Ovary (tissue), 9 donors: Measurements from ENCODE around the gene RAB7A. TPM values are rescaled to one million over a fixed set of nuclear protein-coding genes. Genes with fewer than 3 reads are reported as not detected.

Experiments used
- DNase-seq, 5 donors: peaks; one replicate each; pipeline ENCODE4 v3.0.0-alpha.2; 2019 to 2020
- H3K27ac ChIP-seq, 2 donors: fragments of 200-600 bp; one replicate each; pipeline versions ENCODE4 v1.5.1 to v1.8.0; 2019 to 2022
- H3K27me3 ChIP-seq: fragments of 200-600 bp; one replicate; pipeline ENCODE4 v1.8.0; 2022
- H3K36me3 ChIP-seq: fragments of 200-600 bp; sonication (generic); one replicate; pipeline ENCODE4 v1.5.1; 2019
- H3K4me1 ChIP-seq: one replicate; pipeline ENCODE4 v1.8.1; 2013; ENCODE audit warnings: mild to moderate bottlenecking, moderate library complexity; ENCODE audit not compliant: insufficient read depth
- H3K4me3 ChIP-seq: fragments of 200-600 bp; sonication (generic); one replicate; pipeline ENCODE4 v1.5.1; 2017
- H3K9me3 ChIP-seq, 2 donors: fragments of 200-600 bp in 1 of 2; sonication (generic) in 1 of 2; one replicate each; pipeline versions ENCODE4 v1.5.1 to v1.8.1; 2013 to 2019; ENCODE audit warnings: mild to moderate bottlenecking in 1 of 2, moderate library complexity in 1 of 2
- CTCF ChIP-seq, 3 donors: fragments of 450-650 bp in 2 of 3; fragments of 200-600 bp in 1 of 3; IDR thresholded peaks; one replicate each; pipeline versions ENCODE4 v1.5.1 to v1.8.0; 2016 to 2022; ENCODE audit warnings: antibody characterized with exemption in 3 of 3, mild to moderate bottlenecking in 1 of 3
- EP300 ChIP-seq: sonication (generic); formaldehyde crosslinking; IDR thresholded peaks from one replicate; pipeline ENCODE4 v1.6.1; 2017; ENCODE audit warnings: antibody characterized with exemption
- POLR2A ChIP-seq: fragments of 450-650 bp; IDR thresholded peaks from one replicate; pipeline ENCODE4 v1.6.1; 2017; ENCODE audit warnings: antibody characterized with exemption, mild to moderate bottlenecking, moderate library complexity
- WGBS, 3 donors: extraction: QIAGEN DNeasy Blood & Tissue Kit in 1 of 3; methylation state at CpG; one replicate each; pipeline versions ENCODE4 v1.1.5 to v1.1.7; 2013 to 2017; 5-methylcytosine and 5-hydroxymethylcytosine counted together
- intact Hi-C, 4 donors: fragments of 100-400 bp; cut with DNase I; formaldehyde crosslinking; loops; one replicate each; pipeline versions ENCODE4 v1.11.0 to v1.15.1; 2022 to 2023
- polyA plus RNA-seq, 2 donors: library from polyadenylated mRNA; stranded (reverse); fragments of 200-250 nt in 1 of 2; fragments of 350-450 nt in 1 of 2; fragmentation: Illumina TruSeq in 1 of 2; extraction: RNeasy Lipid Tissue Mini Kit (QIAGEN cat#74804) in 1 of 2; gene quantifications; one replicate each; pipeline ENCODE4 v1.2.3, GENCODE V29; 2013 to 2014
- total RNA-seq, 7 donors: library from RNA; depleted of rRNA in 2 of 7; stranded (reverse); fragments of >200 nt in 2 of 7; fragmentation: NEBNext Ultra II Directional in 3 of 7; extraction: Animal tissue kit (Norgen Biotek cat#: 25700) in 3 of 7; gene quantifications; one replicate each; pipeline versions ENCODE4 v1.1.0 to v1.2.4, GENCODE V29; 2016 to 2023
- donor health status: DM: no; HTN: no; CAD: no; lungs with moderate emphysema.
- donor health status: DM: no; HTN: no; CAD: no.
- donor health status: Bipolar disorder and iron deficiency.
- donor health status: DM: yes; HTN: yes; CAD: no.
- donor health status: DM: no; HTN: no; CAD: no.
- donor health status: DM: yes; HTN: yes; CAD: no.

The RAB7A gene
- total and polyA plus RNA-seq, 9 donors, result 70.1 to 320 (median 213) TPM

GRCh38 chr3:128760881-128761280 is 34.9 kb downstream of the RAB7A start:
- DNase-seq, result no peak
- H3K27ac ChIP-seq, result no peak overlapping the region
- H3K4me3 ChIP-seq, result no peak overlapping the region
- H3K9me3 ChIP-seq, result no peaks in the 10 kb centered on the region
- H3K4me1 ChIP-seq, result peaks cover 15% of the 10 kb centered on the region
- intact Hi-C loops, result no loop called here
- H3K27me3 ChIP-seq, result no peaks in the 10 kb centered on the region
- no peaks in the 10 kb centered on the region for H3K36me3 ChIP-seq
- TF ChIP-seq CTCF (IDR thresholded peaks at IDR 0.05) (no peak), POLR2A (no peak), EP300 (no peak)
- WGBS, 3 donors, result 17 to 28% (median 24%) methylated on average over 3 of the region's 3 CpGs

- Histone ChIP-seq H3K27me3 (no peaks in the 10 kb centered on the region), H3K27ac (no peak overlapping the region), H3K36me3 (no peaks in the 10 kb centered on the region), H3K9me3 (no peaks in the 10 kb centered on the region), H3K4me3 (no peak overlapping the region), H3K4me1 (peaks cover 15% of the 10 kb centered on the region)
- intact Hi-C loops, result no loop called here
- no peak for DNase-seq
- TF ChIP-seq CTCF (IDR thresholded peaks at IDR 0.05) (no peak), POLR2A (no peak), EP300 (no peak)
These were observed 35.4 kb downstream of the RAB7A start for GRCh38 chr3:128761392-128761791.

GRCh38 chr3:128763967-128764366 is 38.0 kb downstream of the RAB7A start:
- TF ChIP-seq EP300 (no peak), POLR2A (no peak), CTCF (IDR thresholded peaks at IDR 0.05) (no peak)
- H3K9me3 ChIP-seq, result no peaks in the 10 kb centered on the region
- H3K36me3 ChIP-seq, result no peaks in the 10 kb centered on the region
- WGBS, 3 donors, result 85 to 91% (median 89%) methylated on average over 5 of the region's 5 CpGs
- H3K27me3 ChIP-seq, result no peaks in the 10 kb centered on the region
- H3K4me3 ChIP-seq, result no peak overlapping the region
- intact Hi-C loops, result no loop called here
- H3K4me1 ChIP-seq, result peaks cover 16% of the 10 kb centered on the region
- no peak for DNase-seq
- no peak overlapping the region for H3K27ac ChIP-seq

- TF ChIP-seq EP300 (no peak), POLR2A (no peak), CTCF (IDR thresholded peaks at IDR 0.05) (no peak)
- Histone ChIP-seq H3K27ac (no peak overlapping the region), H3K9me3 (no peaks in the 10 kb centered on the region), H3K4me1 (peaks cover 12% of the 10 kb centered on the region), H3K27me3 (no peaks in the 10 kb centered on the region), H3K4me3 (no peak overlapping the region), H3K36me3 (no peaks in the 10 kb centered on the region)
- intact Hi-C loops, result no loop called here
- 95 to 98% (median 96%) methylated on average over 30 of the region's 30 CpGs for WGBS, 3 donors
- no peak for DNase-seq
These were observed 38.9 kb downstream of the RAB7A start for GRCh38 chr3:128764863-128765262.
